LHCN-M2 (cell line): ENCODE data around the gene PCTP. TPM values are rescaled to one million over a fixed set of nuclear protein-coding genes. Genes with fewer than 3 reads are reported as not detected.

ENCODE experiments used
- DNase-seq: peaks from one replicate; pipeline ENCODE4 v3.0.0-alpha.2; 2012; ENCODE audit warnings: low read depth
- total RNA-seq: library from RNA; depleted of rRNA; stranded (reverse); fragments of >200 nt; gene quantifications from 2 replicates; pipeline ENCODE4 v1.2.3, GENCODE V29; 2014

PCTP gene
- total RNA-seq, 1 experiment from 2014 or later, result 19.8 TPM

GRCh38 chr17:55756689-55757088 lies 5.8 kb downstream of the PCTP start:
- DNase-seq, result no peak

- DNase-seq, result no peak
These were observed 6.8 kb downstream of the PCTP start for GRCh38 chr17:55757659-55758058.

DNA sequence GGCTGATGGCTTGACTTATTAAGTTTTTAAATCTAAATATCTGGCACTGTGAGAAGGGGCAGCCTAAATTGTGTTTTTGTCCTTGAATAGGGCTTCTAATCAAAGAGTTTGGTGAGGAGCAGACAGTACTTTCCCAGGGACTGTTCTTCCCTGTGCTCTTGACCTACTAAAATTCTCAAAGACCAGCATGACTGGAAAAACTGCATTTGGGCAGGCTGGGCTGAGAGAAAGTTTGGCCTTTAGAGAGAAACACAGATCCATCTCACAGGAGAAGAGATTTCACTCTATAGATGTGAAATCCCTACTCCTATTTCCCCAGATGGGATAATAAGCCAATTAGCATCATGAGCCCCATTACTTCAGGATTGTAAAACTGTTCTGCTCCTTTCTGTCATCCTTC lies 7.3 kb downstream of the PCTP start:
- DNase-seq, result no peak

- no peak for DNase-seq
These were observed 9.9 kb downstream of the PCTP start for GRCh38 chr17:55760643-55761355.

DNA sequence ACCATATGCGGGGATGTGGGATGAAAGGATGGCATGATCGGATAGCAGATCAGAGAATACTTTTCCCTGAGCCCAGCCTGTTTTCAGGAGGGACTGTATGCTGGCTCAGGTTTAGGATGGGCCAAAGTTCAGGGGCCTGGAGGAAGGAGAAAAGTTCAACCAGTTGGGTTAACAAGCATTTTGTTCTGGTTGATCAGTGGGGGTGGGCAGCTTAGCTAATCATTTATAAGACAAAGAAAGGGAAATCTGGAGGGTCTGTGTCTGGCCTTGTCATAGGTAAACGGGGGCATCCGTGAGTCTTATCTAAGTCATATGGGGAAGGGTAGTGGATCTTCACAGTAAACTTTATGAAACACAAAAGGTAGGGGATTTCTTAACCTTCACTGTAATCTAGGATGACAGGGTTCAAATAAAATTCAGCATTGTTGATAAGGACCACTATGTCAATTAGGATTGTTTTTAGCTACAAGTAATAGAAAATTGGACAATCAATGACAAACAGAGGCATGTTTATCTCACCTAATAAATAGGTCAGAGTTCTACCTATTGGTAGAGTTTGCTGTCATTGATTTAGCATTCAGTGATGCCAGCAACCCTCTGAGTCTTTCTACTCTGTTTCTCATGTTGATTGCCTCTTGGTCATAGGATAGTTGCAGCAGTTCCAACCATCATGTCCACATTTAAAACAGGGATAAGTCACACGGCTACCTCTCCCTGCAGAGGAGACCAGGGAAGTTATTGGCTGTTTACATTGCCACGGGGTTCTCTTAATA lies 11.4 kb downstream of the PCTP start:
- no peak for DNase-seq

DNA sequence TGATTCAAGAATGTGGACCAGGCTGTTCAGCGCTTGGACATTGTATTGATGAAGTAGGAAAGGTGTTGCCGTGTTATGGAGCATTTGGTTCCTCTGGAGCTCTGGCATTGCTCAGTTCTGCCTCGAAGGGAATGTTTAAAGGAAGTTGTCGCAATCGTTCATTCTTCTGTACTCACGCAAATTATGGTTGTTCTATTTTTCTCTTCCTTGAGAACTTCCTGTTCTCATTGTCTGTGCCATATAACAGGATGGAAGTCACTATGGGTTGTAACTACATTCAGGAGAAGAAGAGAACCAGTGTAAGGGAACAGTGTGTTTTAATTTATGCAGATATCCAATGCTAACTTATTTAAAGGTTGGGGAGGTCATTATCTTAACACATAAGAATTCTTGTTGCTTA lies 13.0 kb downstream of the PCTP start:
- DNase-seq, result no peak

GRCh38 chr17:55764610-55765009 lies 13.8 kb downstream of the PCTP start:
- no peak for DNase-seq

DNA sequence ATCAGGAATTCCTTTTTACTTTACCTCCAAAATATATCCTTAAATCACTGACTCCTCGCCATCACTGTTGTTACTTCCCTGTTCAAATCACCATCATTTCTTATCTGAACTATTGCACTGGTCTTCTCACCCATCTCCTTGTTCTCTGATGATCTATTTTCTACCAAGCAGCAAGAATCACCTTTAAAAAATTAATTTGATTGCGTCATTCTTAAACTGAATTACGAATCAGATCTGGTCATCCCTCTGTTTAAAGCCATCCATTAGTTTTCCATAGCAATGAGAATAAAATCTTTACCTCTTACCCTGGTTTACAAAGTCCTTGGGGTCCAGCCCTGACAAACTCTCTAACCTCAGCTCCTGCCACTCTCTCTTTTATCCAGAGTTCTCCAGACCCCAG lies 14.6 kb downstream of the PCTP start:
- no peak for DNase-seq

DNA sequence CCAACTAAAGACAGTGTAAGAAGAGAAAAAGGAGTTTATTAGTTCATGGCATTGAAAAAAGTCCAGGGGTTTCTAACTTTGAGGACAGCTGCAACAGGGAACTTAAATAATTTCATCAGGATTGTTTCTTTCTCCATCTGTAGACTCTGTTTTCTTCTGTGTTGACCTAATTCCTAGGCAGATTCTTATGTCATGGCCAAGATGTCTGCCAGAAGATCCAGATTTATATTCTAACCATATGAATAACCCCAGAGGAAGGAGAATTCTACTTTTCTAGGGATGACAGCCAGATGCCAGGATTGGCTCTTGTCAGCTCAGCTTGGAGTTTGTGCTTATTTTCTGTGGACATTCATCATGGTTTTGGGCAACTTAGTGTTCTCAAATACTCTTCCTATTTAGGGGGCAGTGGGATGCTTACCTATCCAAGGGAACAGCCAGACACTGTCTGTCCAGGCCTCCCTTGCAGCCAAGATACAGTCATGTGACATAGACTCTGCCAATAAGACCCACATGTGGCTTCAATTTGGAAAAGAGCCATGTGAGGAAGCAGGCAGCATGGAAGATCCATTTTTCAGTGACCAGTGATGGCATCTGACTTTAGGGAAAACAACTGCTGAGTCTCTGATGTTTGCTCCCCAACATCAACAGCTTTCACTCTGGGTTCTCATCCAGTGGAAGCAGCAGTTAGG lies 18.2 kb downstream of the PCTP start:
- no peak for DNase-seq

DNA sequence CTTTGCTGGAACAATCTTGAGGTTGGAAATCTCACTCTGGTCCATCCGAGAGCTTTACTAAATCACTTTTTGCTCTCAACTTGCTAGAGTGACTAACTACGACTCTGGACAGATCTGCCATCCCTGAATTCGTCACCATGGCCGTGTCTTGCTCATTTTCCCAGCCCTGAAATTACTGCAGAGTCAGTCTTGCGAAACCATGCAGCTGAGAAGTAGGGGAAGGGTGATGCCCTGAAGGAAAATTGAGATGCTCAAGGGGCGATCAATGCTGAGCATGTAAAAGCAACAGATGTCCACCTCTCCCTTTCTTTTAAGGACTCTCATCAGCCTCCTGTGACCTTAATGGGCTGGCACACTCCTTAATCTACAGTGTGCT lies 18.8 kb downstream of the PCTP start:
- peak; percentile 80 for DNase-seq

DNA sequence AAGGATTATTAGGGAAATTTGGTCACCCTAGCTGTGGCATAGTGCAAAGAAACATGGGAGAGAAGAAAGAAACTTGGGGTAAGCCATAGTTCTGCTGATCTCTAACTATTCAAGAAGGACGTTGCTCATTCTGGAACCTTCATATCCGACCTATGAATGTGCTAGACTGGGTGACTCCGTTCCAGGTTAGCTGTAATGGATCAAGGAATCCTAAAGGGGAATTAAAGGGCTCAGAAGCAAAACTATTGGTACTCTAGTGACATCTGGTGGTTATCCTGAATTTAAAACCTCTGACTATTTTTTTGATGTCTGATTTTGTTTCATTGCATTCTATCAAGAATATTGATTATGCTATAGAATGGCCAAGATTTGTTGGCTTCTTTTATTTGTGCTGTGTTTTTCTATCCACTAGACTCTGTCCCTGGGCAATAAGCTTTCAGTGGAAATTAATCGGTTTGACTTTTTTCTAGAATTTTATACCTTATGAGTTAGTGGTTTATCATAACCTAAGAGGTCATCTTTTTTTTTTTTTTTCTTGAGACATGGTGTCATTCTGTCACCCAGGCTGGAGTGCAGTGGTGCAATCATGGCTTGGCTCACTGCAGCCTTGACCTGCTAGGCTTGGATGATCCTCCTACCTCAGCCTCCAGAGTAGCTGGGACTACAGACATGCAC lies 19.5 kb downstream of the PCTP start:
- peak; percentile 66 for DNase-seq

DNA sequence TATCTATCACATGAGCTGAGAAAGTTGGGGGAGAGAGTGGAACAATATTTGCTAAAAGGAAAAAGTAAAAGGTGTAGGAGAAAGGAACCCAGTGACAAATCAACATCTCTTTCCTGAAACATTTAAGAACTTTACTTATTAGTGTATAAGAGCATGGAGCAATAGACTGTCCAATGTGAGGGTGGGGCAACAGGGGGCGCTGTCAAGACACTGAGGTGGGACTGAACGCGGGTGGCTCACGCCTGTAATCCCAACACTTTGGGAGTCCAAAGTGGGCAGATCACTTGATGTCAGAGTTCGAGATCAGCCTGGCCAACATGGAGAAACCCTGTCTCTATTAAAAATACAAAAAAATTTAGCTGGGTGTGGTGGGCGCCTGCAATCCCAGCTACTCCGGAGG lies 21.2 kb downstream of the PCTP start:
- DNase-seq, result no peak

GRCh38 chr17:55773671-55774070 lies 22.8 kb downstream of the PCTP start:
- DNase-seq, result no peak

DNA sequence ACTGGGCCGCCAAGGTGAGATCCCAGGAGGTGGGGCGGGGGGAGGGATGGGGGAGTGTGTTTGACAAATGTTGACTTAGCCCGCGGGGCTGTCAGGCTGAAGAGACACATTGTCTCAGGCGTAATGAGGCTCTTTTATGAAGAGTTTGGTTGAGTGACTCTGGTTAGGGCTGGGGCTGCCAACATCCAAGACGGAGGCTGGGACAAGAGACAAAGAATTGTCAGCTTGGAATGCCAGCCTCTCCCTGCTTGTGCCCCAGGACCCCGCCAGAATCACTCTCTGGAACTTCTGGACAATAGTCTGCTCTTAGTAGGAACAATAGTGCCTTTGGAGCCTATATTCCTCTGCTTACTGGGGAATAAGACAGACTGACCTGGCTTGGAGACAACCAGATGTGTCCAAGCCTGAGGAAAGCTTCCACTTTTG lies 24.0 kb downstream of the PCTP start:
- no peak for DNase-seq

DNA sequence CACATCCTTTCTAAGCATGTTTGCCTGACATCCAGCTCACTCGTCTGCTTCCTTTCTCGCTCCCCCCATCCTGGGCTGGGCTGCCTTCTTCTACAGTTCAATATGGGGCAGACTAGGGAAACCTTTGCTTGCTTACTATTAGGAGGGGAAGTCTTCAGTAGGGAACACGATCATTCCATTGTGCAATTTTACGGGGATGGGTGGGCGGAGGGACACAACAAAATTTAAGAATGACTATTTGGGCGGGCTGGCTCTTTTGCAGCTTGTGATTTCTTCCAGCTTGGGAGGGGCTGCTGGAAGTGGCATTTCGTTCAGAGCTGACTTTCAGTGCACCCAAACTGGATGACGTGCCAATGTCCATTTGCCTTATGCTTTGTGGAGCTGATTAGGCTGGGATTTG lies 25.4 kb downstream of the PCTP start:
- no peak for DNase-seq

- no peak for DNase-seq
These were observed 26.7 kb downstream of the PCTP start for GRCh38 chr17:55777471-55777971.

DNA sequence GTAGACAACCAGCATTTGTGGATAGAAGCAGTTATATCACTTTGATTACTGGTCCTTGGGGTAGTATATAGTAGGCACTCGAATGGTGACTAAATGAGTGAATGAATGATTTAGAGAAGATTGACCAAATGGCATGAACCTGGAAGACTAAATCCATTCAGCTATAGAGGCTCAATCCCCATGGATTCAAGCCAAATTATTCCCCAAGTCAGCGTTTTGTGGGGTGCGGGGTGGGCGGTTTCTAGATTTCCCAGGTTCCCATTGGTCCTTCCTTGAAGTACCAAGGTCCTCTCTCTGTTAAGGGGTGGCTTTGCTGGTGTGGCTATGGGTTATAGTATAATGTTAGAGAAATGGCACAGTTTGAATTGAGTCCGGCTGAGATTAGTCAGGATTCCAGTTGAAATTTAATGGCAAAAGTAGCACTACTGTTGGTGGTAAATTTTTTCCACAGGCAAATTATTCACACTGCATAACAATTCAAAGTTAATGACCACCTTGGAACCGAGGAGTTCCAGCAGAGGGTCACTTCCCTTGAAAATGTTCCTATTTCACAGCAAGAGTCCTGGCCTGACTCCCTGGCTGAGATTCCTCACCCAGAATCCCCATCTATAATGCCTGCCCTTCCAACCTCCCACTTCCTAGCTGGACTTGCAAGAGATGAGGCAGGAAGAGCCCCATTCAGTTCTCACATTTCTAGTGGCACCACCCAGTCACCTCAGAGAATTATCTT lies 27.7 kb downstream of the PCTP start:
- no peak for DNase-seq

- peak; percentile 75 for DNase-seq
These were observed 32.9 kb downstream of the PCTP start for GRCh38 chr17:55783684-55784245.

DNA sequence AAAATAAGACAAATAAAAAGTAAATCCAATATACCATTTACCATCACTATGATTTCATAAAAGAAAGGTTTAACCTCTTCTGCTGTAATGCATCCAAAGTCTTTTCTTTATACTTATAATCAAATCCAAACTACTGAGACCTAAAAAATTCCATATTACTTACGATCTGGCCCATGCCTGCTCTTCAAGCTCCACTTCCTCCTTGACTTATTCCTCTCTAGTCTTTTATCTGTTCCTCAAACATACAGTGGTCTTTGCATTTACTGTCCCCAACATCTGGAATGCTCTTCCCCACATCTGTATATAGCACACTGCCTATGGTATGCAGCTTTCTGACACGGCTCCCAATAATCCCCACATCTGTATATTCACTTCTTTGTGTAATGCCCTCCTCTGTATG lies 33.8 kb downstream of the PCTP start:
- DNase-seq, result no peak

DNA sequence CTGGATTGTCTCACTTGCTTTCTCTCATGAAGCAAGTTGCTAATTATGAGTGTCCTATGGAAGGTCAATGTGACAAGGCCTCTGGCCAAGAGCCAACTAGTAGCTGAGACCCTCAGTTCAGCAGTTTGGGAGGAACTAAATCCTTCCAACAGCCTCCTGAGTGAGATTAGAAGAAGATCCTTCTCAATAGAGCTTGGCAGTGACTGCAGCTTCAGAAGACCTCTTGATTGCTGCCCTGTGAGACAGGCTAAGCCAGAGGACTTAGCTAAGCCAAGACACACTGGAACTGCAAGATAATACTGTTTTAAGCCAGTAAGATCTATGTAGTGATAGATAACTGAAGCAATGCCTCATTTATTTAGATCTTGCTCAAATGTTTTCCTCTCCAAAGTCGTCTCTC lies 34.3 kb downstream of the PCTP start:
- no peak for DNase-seq

DNA sequence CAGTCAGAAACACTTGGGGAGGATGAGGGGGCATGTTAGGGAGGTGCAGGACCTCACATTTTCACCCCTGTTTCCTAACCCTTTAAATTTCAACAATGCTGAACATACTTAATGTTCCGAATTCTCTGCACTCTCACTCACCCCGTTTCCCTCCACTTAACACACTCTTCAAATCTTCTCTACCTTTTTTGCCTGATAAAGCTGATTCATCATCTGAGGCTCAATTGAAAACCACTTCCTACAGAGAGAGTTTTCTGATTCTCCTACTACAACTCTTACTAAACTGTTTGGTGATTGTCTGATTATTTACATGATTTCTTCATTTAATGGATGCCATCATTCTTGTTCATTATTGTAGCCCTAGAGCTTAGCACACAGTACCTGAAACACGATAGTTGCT lies 42.4 kb downstream of the PCTP start:
- no peak for DNase-seq
